GM21723 (cell line): Measurements from ENCODE around the gene MROH7.

Source experiments
- ATAC-seq: cut with Tn5 transposase; IDR thresholded peaks from one replicate; pipeline ENCODE4 v1.9.1; 2021; ENCODE audit warnings: mild to moderate bottlenecking, moderate library complexity; ENCODE audit not compliant: unreplicated experiment

MROH7 gene

DNA sequence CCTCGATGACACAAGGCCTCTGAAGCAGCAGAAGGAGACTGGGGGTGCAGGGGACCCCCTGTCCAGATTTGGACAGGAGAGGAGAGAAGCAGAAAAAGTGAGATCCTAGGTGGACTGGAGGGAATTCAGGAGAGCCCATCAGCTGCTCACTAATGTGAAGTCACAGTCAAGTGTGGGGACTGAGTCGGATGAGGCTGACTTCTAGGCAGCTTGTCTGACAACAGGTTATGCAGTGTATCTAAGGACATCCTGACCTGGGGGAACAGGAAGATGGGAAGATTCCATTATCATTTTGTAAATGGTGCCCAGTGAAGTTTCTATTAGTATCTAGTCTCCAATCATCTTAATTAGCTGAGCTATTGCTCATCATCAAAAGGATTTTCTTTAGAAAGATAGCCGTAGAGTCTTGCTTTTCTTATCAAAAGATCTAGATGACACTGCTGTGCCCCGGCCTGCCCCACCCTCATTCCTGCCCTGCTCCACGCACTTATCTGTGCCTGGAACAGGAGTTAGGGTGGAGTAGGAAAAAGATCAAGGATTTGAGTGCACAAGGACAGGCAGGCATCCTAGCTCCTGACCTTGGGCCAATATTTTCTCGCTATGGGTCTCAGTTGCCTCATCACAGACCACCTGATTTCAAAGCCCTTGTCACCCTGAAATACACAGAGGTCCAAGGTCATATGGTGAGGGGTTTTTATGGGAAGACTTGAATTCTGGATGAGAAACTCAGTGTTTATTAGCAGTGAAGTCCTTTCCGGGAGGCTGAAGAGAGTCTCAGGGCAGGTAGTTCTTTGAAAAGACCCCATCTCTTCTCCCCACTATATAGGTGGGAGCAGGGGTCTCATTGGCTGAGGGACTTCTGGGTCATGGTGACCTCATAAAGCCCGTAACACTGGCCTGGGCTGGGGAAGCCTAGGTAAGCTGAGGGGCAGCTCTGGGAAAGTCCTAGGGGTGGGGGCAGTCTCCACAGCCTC, at the start of gene MROH7:
TSS of gene MROH7 (plus strand) at position 924 of the 974 bp plus-strand sequence. CDS start 11,141 bp downstream, outside the sequence.
- ATAC-seq, result no peak

DNA sequence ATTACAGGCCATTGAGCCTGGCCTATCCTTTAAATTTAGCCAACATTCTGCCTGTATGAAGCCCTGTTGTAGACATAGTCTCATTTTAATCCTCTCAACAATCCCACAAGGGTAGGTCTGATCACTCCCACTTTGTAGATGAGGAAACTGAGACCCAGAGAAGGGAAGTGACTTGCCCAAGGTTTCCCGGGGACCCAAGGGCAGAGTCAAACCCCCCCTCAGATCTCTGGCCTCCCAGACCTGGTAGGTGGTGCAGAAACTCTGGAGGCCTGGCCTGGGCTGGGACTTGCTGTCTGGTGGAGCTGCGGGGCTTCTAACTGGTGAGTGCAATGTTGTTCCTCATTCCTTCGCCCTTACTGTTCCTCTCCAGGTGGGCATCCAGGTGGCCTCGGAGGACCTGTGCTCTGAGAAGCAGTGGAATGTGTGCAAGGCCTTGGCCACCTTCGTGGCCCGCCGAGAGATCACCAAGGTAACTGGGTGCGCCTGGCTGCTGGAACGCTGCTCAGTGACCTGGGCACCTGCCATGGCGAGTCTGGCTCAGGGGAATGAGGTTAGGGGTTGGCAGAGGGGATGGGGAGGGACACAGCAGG, 47.9 kb upstream of the MROH7 start:
- no peak for ATAC-seq

DNA sequence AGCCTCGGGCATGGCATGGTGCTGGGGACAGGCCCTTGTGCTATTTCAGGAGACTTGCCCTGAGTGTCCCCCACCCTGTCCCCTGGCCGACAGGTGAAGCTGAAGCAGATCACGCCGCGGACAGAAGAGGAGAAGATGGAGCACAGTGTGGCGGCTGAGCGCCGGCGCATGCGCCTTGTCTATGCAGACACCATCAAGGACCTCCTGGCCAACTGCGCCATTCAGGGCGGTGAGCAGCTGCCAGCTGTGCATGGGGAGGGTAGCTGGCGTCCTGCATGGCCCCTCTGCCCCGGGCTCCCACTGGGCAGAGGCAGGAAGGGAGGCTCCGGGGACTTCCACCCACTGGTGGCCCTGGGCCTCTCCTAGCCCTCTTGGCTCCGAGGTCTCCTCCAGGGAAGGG, 47.1 kb upstream of the MROH7 start:
- ATAC-seq, result no peak

DNA sequence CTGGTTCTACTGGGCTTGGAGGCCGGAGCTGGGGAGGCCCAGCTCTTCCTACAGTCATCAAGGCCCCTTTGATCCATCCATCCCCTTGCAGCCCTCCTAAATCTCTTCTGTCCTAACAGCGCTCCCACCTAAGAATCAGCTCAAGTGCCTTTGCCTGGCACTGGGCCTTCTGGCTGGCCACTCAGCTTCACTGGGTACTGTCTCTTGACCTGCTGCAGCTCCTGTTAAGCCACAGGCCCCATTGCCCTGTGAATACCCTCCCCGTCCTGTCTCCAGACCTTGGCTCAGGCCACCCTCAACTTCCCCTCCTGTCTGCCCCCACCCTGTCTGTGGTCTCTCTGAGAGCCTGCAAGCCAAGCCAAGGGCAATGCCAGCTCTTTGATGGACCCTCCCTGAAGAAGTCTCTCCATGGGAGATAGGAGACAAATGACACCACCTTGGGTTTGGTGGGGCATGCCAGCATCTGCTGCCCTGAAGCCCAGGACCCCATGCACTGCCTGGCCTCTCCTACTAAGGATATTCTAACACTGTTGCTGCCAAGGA, 45.6 kb upstream of the MROH7 start:
- ATAC-seq, result no peak

DNA sequence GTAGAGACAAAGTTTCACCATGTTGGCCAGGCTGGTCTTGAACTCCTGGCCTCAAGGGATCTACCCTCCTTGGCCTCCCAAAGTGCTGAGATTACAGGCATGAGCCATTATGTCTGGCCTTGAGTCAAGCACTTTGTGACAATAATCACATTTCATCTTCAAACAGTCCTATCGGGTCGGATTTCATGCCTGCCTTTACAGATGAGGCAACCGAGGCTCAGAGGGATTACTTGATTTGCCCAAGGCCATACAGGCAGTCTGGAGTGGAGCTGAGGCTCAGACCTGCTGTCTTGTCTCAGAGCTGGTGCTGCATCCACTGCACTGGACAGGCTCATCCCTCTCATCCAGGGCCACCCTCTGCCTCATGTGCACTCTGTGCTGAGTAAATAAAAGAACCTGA, 44.8 kb upstream of the MROH7 start:
- ATAC-seq, result no peak

DNA sequence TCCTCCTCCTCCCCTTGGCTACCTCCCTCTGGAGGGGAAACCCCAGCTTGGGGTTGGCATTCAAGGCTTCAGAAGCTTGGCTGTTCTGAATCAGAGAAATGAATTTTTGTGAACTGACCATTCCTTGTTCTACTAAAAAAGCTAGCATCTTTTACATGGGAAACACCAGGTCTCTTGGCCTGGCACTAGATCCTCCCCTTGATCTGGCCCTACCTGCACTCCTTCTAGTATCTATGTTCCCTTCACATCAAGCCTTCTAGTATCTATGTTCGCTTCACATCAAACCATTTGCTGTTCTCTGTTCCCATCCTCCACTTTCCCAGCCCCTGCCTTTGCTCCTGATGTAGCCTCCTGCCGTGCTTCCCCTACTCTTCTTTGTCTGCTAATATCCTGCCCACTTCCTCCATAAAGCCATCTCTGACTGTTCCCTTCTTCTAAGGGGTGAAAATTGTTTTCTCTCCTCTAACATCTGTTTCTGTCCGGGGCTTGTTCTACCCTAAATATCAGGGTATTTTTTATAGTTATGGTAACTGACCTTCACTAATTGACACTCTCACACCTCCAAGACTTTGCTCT, 44.0 kb upstream of the MROH7 start:
- no peak for ATAC-seq

DNA sequence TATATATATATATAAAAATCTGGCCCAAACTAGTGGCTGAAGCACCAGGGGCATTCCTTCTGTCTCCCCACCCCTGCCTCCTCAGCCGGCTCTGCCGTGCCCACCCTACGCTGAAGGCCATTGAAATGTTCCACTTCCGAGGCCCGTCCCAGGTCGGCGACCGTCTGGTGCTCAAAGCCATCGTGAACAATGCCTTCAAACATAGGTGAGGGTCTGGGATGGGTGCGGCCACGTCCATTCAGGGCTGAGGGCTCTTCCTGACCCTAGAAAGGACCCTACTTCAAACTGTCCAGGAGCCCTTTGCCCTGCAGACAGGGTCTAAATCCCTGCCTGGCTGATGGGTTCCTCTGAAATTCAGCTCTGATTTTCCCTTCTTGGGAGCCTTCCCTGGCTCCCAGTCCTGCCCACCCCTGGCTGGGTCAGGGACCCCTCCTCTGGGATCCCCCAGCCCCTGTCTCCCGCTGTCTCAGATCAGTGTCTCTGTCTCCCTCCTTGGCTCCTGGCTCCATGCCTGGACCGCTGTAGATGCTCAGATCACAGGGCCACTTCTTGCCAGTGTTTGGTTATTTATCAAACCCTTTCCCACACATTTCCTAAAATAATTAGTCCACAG, 42.3 kb upstream of the MROH7 start:
- ATAC-seq, result no peak

DNA sequence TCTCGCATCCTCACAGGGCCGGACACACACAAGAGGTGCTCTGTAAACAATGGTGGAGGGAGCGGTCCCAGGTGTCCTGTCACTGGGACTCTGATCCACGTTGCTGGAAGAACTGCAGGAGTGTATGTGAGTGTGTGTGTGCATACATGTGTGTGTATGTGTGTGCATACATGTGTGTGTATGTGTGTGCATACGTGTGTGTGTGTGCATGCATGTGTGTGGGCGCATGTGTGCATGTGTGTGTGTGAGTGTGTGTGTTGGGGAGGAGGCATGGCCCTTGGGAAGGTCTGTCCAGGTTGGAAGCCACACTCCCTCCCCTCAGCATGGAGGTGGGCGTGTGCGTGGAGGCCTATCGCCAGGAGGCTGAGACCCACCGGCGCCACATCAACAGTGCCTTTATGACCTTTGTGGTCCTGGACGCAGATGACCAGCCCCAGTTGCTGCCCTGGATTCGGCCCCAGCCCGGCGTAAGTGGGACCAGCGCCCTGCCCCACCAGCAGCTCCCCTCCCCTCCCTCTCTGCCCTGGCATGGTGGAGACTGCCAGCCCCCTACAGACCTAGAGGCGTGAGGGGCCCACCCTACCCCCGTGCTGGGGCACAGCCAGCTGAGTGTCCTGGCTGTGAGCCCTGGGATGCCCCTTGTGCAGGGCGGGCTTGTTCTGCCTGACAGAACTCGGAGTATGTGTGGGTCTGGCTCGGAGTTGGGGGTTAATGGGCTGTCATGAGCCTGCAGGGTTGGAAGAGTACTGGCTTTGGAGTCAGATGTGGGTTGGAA, 40.5 kb upstream of the MROH7 start:
- ATAC-seq, result no peak

DNA sequence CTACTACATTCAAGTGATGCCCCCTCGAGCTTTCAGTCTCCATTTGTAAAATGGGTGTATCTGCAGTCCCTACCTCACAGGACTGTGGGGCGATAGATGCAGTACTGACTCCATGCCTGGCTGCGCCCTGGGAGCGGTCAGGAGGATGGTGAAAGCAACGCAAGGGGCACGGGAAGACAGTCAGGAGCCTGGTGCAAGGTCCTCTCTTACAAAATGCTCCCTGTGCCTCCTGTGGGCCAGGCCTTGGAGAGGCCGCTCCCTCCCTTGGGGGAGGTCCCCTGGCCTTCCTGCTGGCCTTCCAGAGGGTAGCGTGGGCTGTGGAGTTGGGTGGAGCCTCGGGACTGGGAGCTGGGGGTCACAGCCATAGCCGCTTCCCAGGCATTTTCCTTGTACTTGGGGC, 39.9 kb upstream of the MROH7 start:
- no peak for ATAC-seq

DNA sequence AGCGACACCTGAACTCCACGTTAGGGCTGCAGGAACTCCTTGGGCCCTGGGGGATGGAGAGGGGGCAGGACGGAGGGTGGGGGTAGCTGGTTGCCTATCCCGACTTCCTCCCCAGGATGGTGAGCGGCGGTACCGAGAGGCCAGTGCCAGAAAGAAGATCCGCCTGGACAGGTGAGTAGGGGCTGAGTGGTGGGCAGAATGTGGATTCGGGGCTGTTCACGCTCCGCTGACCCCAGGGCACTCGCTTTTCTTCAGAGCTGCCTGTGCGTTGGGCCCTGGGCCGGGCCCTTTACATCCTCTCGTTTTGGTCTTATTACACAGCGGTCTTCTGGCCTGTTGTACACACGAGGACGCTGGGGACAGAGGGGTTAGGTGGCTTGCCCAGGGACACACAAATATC, 39.0 kb upstream of the MROH7 start:
- ATAC-seq, result no peak

DNA sequence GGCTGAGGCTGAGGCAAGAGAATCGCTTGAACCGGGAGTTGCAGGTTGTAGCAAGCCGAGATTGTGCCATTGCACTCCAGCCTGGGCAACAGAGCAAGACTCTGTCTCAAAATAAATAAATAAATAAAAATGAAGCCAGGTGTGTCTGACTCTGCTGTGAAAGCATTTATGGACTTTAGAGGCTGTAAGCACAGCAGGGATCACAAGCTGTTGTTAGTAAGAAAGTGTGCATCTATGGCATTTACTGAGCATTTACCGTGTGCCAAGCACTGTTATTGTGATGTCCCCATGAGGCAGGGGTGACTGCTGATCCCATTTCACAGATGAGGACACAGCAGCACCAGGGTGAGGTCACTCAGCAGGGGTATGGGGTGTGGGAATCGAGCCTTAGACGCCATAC, 38.3 kb upstream of the MROH7 start:
- no peak for ATAC-seq

DNA sequence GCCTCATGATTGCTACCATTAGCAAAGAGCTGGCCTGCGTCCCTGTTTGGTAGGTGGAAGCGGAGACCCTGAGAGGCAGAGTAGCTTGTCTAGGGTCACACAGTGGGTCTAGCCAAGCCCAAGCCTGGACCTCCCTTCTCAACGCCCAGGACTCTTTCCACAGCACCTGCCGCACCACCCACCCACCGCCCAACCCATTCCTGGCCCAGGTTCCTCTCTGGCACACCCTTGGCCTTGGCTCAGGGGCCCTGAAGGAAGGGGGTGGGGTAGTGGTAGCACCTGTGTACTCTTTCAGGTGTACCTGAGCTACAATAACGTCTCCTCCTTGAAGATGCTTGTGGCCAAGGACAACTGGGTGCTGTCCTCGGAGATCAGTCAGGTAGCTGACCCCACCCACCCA, 37.5 kb upstream of the MROH7 start:
- ATAC-seq, result no peak

DNA sequence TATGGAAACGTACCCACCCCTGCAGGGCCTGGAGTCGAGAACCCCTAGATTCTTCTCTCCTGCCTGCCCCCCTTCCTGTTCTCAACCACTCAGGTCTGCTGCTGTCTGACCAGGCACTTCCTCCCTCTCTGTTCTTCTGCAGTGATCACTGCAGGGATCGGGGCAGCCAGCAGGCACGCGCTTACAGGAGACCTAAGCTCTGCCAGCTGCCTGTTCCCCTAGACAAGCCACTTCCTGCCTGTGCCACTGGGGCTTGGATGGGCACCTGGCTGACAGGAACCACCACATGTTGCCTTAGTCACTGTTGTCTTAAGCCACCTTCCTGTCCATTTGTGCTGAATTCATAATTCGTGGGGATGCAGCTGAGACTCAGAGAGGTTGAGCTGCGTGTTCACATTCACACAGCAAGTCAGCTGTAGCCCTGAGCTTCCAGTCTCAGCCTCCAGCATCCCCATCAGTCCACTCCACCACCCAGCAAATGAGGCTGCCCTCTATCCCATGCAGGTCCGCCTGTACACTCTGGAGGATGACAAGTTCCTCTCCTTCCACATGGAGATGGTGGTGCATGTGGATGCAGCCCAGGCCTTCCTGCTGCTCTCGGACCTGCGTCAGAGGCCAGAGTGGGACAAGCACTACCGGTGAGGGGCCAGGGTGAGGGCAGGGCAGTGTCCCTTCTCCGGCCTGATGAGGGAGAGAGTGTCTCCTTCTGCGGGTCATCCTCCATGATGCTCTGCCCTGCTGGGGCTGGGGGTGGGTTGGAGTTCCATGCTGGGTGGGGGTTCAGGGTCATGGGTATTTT, 36.8 kb upstream of the MROH7 start:
- ATAC-seq, result no peak

DNA sequence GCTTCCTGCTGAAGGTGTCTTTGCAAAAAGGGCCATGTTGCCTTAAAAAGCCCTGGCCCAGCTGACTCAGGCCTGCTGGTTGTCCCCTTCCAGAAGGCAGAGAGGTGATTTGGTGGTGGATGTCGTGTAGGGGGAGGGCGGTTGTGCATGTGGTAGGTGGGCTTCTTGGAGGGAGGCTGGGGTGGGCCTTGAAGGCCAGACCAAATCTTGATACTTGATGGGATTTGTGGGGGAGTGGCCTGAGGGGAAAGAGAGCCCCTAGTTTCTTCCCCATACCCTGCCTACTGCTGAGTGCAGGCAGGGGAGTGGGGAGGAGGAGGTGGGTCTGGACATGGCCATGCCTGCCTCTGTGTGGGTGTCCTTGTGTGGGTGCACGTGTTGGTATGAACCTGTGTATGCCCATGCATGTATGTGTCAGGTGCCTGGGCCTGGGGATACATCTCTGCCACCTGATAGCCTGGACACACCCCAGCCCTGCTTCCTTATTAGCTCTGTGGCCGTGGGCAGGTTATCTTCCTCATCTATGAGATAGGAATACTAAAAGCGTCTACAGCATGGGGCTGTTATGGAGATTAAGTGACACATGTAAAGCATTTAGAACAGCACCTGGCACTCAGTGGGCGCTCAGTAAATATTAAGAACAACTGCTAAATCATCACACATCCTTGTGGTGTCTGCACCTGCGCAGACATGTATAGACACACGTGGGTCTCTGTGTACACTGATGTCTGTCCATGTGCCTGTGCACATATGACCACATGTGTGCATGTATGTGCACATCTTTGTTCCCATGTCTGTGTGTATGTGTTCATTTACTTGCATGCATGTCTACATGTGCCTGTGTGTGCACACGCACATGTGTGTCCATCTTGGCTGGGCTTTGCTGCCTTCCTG, 35.2 kb upstream of the MROH7 start:
- ATAC-seq, result no peak

DNA sequence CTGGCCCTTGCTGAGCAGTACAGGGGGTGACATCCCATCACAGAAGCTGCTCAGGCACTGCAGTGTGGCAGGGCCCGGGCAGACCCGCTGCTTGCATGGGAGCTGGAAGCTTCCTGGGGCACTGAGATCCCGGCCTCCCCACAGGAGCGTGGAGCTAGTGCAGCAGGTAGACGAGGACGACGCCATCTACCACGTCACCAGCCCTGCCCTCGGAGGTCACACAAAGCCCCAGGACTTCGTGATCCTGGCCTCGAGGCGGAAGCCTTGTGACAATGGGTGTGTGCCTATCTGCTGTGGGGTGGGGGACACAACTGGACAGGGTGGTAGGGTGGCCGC, 34.6 kb upstream of the MROH7 start:
- ATAC-seq, result no peak

DNA sequence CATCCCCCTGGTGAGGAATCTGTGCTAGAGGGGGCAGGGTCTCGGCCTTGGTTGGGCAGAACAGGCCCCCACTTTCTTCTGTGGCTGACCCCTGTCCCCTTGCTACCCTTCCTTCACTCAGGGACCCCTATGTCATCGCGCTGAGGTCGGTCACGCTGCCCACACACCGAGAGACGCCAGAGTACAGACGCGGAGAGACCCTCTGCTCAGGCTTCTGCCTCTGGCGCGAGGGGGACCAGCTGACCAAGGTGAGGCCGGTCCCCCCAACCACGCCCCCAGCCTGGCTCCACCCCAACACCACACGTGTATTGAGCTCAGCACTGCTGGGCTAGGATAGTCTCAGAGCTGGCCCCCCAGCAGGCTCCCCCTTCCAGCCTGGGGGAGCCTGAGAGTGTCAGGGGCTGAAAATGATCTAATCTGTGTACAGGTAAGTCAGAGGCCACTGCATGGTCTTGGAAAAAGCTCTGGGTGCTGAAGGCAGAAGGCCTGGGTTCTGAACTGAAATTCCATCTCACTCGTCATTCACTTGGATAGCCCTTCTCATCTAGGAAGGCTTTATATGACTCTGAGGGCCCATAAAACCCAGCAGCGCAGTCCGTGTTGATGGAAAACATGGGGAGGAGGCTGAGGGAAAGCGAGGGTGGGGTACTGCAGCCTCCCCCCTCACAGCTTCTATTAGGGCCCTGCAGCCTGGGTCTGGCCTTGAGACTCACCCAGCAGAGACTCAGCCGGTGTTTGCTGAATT, 33.6 kb upstream of the MROH7 start:
- ATAC-seq, result no peak

DNA sequence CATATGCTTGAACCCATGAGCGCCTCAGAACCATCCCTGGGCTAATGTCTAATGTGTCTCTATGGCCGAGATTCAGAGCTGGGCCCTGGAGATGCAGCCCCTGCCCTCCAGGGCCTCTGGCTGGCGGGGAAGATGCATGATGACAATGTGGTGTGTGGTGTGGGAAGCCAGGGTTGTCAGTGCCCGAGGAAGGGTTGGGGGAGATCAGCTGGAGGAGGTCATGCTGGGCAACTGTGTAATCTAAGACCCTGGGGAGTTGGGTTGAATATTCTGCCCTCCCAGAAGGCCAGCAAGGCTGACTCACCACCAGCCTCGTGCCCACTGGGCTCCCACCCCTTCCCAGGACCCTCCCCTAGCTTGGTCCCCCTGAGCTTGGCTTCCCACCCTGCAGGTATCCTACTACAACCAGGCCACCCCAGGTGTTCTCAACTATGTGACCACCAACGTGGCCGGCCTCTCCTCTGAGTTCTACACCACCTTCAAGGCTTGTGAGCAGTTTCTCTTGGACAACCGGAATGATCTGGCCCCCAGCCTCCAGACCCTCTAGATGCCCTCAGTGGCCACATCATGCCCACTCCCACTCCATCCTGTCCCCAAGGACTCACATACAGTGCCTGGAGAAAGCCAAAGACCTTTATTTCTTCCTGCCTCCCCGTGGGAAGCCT, 32.9 kb upstream of the MROH7 start:
- no peak for ATAC-seq
